ENCODE data around the gene FRMPD4.

GRCh38 chrX:12301288-12301687 is 163.0 kb downstream of the FRMPD4 start:
- TF ChIP-seq SUZ12 (IDR thresholded peaks at IDR 0.05) (no peak), FOXM1 (IDR thresholded peaks at IDR 0.05; ENCODE audit: borderline replicate concordance) (no peak), NFRKB (IDR thresholded peaks at IDR 0.05) (no peak), ELF4 (IDR thresholded peaks at IDR 0.05) (no peak), PKNOX1 (IDR thresholded peaks at IDR 0.05) (no peak), ZNF384 (IDR thresholded peaks at IDR 0.05) (no peak), FOXK2 (IDR thresholded peaks at IDR 0.05) (no peak)

Measured in HEK293T (cell line).